Hematopoietic multipotent progenitor cell treated with erythropoietin and hydrocortisone succinate and interleukin-3 and kit ligand, for 4 days (in vitro differentiated cells): Measurements from ENCODE around the gene NR2F1-AS1.

ENCODE experiments used
- DNase-seq: peaks from one replicate; pipeline ENCODE4 v3.0.0-alpha.2; 2015

NR2F1-AS1 gene

GRCh38 chr5:93371893-93372292, 209.1 kb downstream of the NR2F1-AS1 start:
- no peak for DNase-seq

- DNase-seq = no peak
Observed at GRCh38 chr5:93364378-93364777, 216.6 kb downstream of the NR2F1-AS1 start.

- no peak for DNase-seq
Observed at GRCh38 chr5:93360436-93361088, 220.5 kb downstream of the NR2F1-AS1 start.

GRCh38 chr5:93359960-93360305, 221.1 kb downstream of the NR2F1-AS1 start:
- no peak for DNase-seq
